Bronchial epithelial cell (primary cell): ENCODE data around the gene SPON1. TPM values are rescaled to one million over a fixed set of nuclear protein-coding genes. Genes with fewer than 3 reads are reported as not detected.

Experiments used
- DNase-seq: peaks from one replicate; pipeline ENCODE4 v3.0.0-alpha.2; 2010; ENCODE audit warnings: low read depth
- FAIRE-seq: peaks from 2 replicates; lab custom pipeline; 2011; peaks lifted over from hg19 to GRCh38; lab: Jason Lieb, UNC
- H3K27me3 ChIP-seq: 2 replicates; pipeline ENCODE4 v1.5.1; 2011; ENCODE audit warnings: low read length; ENCODE audit not compliant: control insufficient read depth, insufficient read depth
- H3K36me3 ChIP-seq: 2 replicates; pipeline ENCODE4 v1.5.1; 2011; ENCODE audit warnings: low read length; ENCODE audit not compliant: control insufficient read depth, insufficient read depth
- H3K4me3 ChIP-seq: 2 replicates; pipeline ENCODE4 v1.5.1; 2011; ENCODE audit warnings: mild to moderate bottlenecking, low read depth, low read length, control low read depth
- total RNA-seq: library from RNA; depleted of rRNA; stranded (reverse); fragments of >200 nt; gene quantifications from 2 replicates; pipeline ENCODE4 v1.2.1, GENCODE V29; 2014
- TF ChIP-seq, protein P1 (sequence below): IDR thresholded peaks from 2 replicates; pipeline ENCODE4 v1.5.1; 2011; ENCODE audit warnings: mild to moderate bottlenecking, moderate library complexity, low read length, control low read depth, inconsistent platforms; ENCODE audit not compliant: insufficient read depth, severe bottlenecking

Gene SPON1
- total RNA-seq, 1 donor from 2014 or later: 0.26 TPM

DNA sequence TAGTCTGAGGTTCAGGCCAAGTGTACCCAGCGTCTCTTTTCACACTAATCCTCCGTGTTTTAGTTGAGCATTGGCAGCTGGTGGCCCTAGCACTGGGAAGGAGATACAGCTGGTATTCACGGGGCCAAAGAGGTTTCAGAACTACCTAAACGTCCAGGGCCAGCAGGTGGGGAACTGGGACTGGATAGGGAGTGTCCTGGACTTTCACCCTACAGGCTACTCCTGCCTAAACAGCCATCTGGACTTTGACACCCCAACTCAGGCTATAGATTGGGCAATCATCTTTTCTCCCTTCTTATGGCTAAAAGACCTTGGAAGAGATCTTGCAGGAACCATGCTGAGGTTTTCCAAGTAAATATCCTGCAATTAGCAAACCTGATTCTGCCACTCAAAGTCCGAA, 2.8 kb downstream of the SPON1 start:
- DNase-seq: no peak
- H3K27me3 ChIP-seq: peaks cover 60% of the 10 kb centered on the region
- H3K4me3 ChIP-seq: no peak overlapping the region
- no peaks in the 10 kb centered on the region for H3K36me3 ChIP-seq
- FAIRE-seq: no peak
- TF ChIP-seq, protein P1, sequence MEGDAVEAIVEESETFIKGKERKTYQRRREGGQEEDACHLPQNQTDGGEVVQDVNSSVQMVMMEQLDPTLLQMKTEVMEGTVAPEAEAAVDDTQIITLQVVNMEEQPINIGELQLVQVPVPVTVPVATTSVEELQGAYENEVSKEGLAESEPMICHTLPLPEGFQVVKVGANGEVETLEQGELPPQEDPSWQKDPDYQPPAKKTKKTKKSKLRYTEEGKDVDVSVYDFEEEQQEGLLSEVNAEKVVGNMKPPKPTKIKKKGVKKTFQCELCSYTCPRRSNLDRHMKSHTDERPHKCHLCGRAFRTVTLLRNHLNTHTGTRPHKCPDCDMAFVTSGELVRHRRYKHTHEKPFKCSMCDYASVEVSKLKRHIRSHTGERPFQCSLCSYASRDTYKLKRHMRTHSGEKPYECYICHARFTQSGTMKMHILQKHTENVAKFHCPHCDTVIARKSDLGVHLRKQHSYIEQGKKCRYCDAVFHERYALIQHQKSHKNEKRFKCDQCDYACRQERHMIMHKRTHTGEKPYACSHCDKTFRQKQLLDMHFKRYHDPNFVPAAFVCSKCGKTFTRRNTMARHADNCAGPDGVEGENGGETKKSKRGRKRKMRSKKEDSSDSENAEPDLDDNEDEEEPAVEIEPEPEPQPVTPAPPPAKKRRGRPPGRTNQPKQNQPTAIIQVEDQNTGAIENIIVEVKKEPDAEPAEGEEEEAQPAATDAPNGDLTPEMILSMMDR: no peak

DNA sequence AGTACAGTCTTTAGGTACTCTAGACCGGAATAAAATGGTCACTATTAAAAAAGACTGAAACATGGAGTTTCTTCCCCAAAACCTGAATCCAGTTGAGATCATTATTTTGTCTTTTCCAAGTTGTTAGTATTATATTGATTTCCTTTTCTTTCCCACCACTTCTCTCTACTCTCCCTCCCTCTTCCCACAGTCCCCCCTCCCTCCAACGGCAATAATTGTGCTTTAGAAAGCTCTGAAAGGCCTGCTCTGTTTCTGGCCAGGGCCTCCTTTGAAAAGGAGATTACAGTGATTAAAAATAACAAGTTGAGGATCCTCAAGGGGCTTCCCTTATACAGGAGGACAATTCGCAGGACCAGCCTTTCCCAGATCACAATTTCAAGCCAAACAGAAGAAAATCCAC, 3.5 kb downstream of the SPON1 start:
- TF ChIP-seq, protein P1: no peak
- H3K27me3 ChIP-seq: peaks cover 55% of the 10 kb centered on the region
- no peak for FAIRE-seq

DNA sequence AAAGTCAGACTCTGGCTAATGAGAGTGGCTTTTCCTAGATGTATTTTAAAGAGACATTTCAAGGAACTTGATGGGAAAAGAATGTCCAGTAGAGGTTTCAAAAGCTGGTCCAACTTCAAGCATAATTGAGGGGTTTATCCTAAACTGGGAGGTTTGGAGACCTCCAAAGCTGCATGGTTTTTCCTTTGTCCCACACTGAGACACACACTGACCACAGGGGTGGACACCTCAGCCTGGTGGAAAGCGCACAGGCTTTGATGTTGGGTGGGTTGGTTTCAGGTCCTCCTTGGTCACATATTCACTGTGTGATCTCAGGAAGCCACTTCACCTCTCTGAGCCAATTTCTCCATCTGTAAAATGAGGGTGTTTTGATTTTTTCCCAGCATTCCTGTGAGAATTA, 4.0 kb downstream of the SPON1 start:
- TF ChIP-seq, protein P1: no peak
- no peak overlapping the region for H3K4me3 ChIP-seq
- DNase-seq (no peak), FAIRE-seq (no peak)
- peaks cover 50% of the 10 kb centered on the region for H3K27me3 ChIP-seq
- no peaks in the 10 kb centered on the region for H3K36me3 ChIP-seq

More for the DNA sequence above, 3.5 kb downstream of the SPON1 start:
- H3K36me3 ChIP-seq: no peaks in the 10 kb centered on the region
- H3K4me3 ChIP-seq: no peak overlapping the region
- no peak for DNase-seq

DNA sequence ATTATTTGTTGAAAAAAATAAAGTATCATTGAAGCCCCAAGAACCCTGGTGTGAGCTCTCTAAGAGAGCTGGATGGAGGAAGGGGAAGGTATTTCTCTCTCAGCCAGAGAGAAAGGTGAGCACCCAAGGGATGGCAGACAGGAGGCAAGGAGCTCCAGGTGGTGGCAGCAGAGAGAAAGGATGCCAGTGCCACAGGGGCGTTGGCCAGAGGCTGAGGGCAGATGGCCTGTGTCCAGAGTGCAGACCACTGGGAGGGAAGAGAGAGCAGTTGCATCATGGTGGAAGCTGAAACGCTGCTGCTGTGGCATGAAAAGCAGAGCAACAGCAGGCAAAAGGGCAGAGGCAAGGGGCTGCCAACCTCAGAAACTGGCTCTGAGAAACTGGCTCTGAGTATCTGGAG, 8.5 kb downstream of the SPON1 start:
- TF ChIP-seq, protein P1: peak; percentile 89
- peaks cover 12% of the 10 kb centered on the region for H3K27me3 ChIP-seq
- no peak overlapping the region for H3K4me3 ChIP-seq
- FAIRE-seq: no peak
- DNase-seq: peak; percentile 37
- H3K36me3 ChIP-seq: no peaks in the 10 kb centered on the region

DNA sequence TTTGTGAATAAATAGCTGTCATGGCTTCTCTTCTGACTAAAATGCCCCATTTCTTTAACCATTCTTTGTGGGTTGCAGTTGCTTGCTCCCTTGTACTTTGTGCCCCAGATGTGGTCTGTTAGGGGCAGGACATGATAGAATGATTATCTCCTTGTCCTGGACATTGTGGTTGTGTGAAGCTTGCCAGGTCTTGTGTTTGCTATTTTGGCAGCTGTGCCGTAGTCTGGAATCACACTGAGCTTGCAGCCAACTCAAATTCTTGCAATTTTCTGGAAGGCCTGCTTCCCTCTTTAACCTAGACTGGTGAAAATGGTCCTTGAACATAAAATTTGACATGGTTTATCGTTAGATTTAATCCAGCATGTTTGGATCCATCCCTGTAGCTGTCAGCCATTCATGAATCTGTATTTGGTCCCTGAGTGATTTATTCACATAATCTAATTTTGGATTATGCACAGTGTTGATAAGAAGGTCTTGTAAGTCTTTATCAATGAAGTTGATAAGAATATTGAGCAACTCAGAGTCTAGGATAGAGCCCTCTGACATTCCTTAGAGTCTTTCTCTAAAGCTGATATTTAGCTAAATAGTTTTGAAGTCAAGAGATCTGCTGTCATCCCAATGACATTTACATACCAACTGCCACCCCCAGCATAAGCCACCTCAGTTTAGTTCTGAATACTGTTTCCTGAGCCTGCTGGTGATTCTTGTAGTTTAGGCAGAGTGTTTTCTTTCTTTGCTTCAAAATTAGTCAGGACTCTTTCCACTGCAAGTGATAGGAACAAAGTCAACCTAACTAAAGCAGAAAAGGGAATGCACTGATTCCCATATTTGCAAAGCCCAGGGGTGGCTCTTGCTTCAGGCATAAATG, 9.8 kb downstream of the SPON1 start:
- Histone ChIP-seq H3K27me3 (peaks cover 6% of the 10 kb centered on the region), H3K4me3 (no peak overlapping the region), H3K36me3 (no peaks in the 10 kb centered on the region)
- peak; percentile 7 for FAIRE-seq
- no peak for DNase-seq
- TF ChIP-seq, protein P1: no peak
